WTC11 (cell line): ENCODE measurements around the gene FMO5. TPM values are rescaled to one million over a fixed set of nuclear protein-coding genes. Genes with fewer than 3 reads are reported as not detected.

Experiments used
- ATAC-seq: fragments of 200-7000 bp; cut with Tn5 transposase; 2 replicates; pipeline ENCODE4 v1.10.0; 2021; ENCODE audit warnings: mild to moderate bottlenecking, moderate library complexity
- CTCF ChIA-PET: fragments of 300-600 bp; sonication (Branson Sonifier 250); formaldehyde crosslinking; loops from one replicate; lab custom pipeline; 2021; ENCODE audit warnings: antibody characterized with exemption; lab: Charles Lee
- POLR2A ChIA-PET: fragments of 350-600 bp; sonication (Branson Sonifier 250); formaldehyde crosslinking; loops from one replicate; lab custom pipeline; 2021; ENCODE audit warnings: antibody characterized with exemption; lab: Charles Lee
- DNase-seq: peaks from one replicate; pipeline ENCODE4 v3.0.0; 2021; ENCODE audit warnings: low spot score
- H3K27ac Mint-ChIP-seq: 2 replicates; pipeline ENCODE4 v1.8.0; 2021; ENCODE audit warnings: mixed read lengths
- H3K27me3 Mint-ChIP-seq: 2 replicates; pipeline ENCODE4 v1.8.0; 2021; ENCODE audit warnings: low read depth, mild to moderate bottlenecking, moderate library complexity, mixed read lengths
- H3K36me3 Mint-ChIP-seq: 2 replicates; pipeline ENCODE4 v1.8.0; 2021; ENCODE audit warnings: mixed read lengths
- H3K4me1 Mint-ChIP-seq: 2 replicates; pipeline ENCODE4 v1.8.0; 2022; ENCODE audit warnings: mixed read lengths
- H3K4me3 Mint-ChIP-seq: 2 replicates; pipeline ENCODE4 v1.8.0; 2021; ENCODE audit warnings: mild to moderate bottlenecking, moderate library complexity, mixed read lengths
- H3K9me3 Mint-ChIP-seq: 2 replicates; pipeline ENCODE4 v1.8.0; 2021; ENCODE audit warnings: mixed read lengths
- CBFB ChIP-seq: sonication (generic); formaldehyde crosslinking; IDR thresholded peaks from 2 replicates; pipeline ENCODE4 v1.8.1; 2022; ENCODE audit warnings: mild to moderate bottlenecking, low read depth, missing genetic modification reagents
- GTF2I ChIP-seq: fragments of 250-450 bp; sonication (Bioruptor Pico); conservative IDR thresholded peaks from 2 replicates; pipeline ENCODE4 v1.4.0; 2021; ENCODE audit warnings: mild to moderate bottlenecking
- JAZF1 ChIP-seq: fragments of 250-450 bp; sonication (Bioruptor Pico); IDR thresholded peaks from 2 replicates; pipeline ENCODE4 v1.9.0; 2021; ENCODE audit warnings: moderate library complexity, mild to moderate bottlenecking, inconsistent platforms
- KAT7 ChIP-seq: sonication (generic); formaldehyde crosslinking; IDR thresholded peaks from 2 replicates; pipeline ENCODE4 v1.8.1; 2023; ENCODE audit warnings: missing genetic modification reagents, mild to moderate bottlenecking, borderline replicate concordance
- NFATC4 ChIP-seq: fragments of 250-450 bp; sonication (Bioruptor Pico); IDR thresholded peaks from 2 replicates; pipeline ENCODE4 v1.9.0; 2021; ENCODE audit warnings: mild to moderate bottlenecking
- NR1H2 ChIP-seq: sonication (generic); formaldehyde crosslinking; IDR thresholded peaks from 2 replicates; pipeline ENCODE4 v1.9.0; 2021; ENCODE audit warnings: mild to moderate bottlenecking, moderate library complexity, missing genetic modification reagents
- NR2C2 ChIP-seq: sonication (generic); formaldehyde crosslinking; IDR thresholded peaks from 2 replicates; pipeline ENCODE4 v1.8.0; 2022; ENCODE audit warnings: mild to moderate bottlenecking, missing genetic modification reagents
- RELA ChIP-seq: sonication (generic); formaldehyde crosslinking; IDR thresholded peaks from 2 replicates; pipeline ENCODE4 v1.8.1; 2022; ENCODE audit warnings: missing genetic modification reagents, mild to moderate bottlenecking, borderline replicate concordance
- SMAD3 ChIP-seq: sonication (generic); formaldehyde crosslinking; IDR thresholded peaks from 2 replicates; pipeline ENCODE4 v1.8.0; 2022; ENCODE audit warnings: missing genetic modification reagents, mild to moderate bottlenecking, borderline replicate concordance
- SMAD4 ChIP-seq: sonication (generic); formaldehyde crosslinking; IDR thresholded peaks from 2 replicates; pipeline ENCODE4 v1.8.0; 2022; ENCODE audit warnings: mild to moderate bottlenecking, missing genetic modification reagents
- SOX15 ChIP-seq: fragments of 250-450 bp; sonication (Bioruptor Pico); IDR thresholded peaks from 2 replicates; pipeline ENCODE4 v1.9.0; 2021; ENCODE audit warnings: mild to moderate bottlenecking
- TCF7 ChIP-seq: sonication (generic); formaldehyde crosslinking; IDR thresholded peaks from 2 replicates; pipeline ENCODE4 v1.8.0; 2022; ENCODE audit warnings: mild to moderate bottlenecking, low read depth, missing genetic modification reagents, moderate library complexity
- ZNF263 ChIP-seq: sonication (generic); formaldehyde crosslinking; IDR thresholded peaks from 2 replicates; pipeline ENCODE4 v1.8.1; 2022; ENCODE audit warnings: low read depth, mild to moderate bottlenecking, moderate library complexity, missing genetic modification reagents
- ZNF396 ChIP-seq: fragments of 250-450 bp; sonication (Bioruptor Pico); IDR thresholded peaks from 2 replicates; pipeline ENCODE4 v1.8.0; 2021; ENCODE audit warnings: mild to moderate bottlenecking, moderate library complexity, borderline replicate concordance
- total RNA-seq: library from RNA; stranded (reverse); gene quantifications from 3 replicates; pipeline ENCODE4 v1.2.3, GENCODE V29; 2021
- TF ChIP-seq, protein P1 (sequence below): sonication (generic); formaldehyde crosslinking; IDR thresholded peaks from 2 replicates; pipeline ENCODE4 v1.8.1; 2023; ENCODE audit warnings: mild to moderate bottlenecking, moderate library complexity, missing genetic modification reagents
- TF ChIP-seq, protein P2 (sequence below): sonication (generic); formaldehyde crosslinking; IDR thresholded peaks from 2 replicates; pipeline ENCODE4 v1.8.1; 2023; ENCODE audit warnings: mild to moderate bottlenecking, missing genetic modification reagents
- TF ChIP-seq, protein P3 (sequence below): sonication (generic); formaldehyde crosslinking; IDR thresholded peaks from 2 replicates; pipeline ENCODE4 v1.8.0; 2022; ENCODE audit warnings: mild to moderate bottlenecking, missing genetic modification reagents
- TF ChIP-seq, protein P4 (sequence below): sonication (generic); formaldehyde crosslinking; IDR thresholded peaks from 2 replicates; pipeline ENCODE4 v1.8.0; 2023; ENCODE audit warnings: missing genetic modification reagents, mild to moderate bottlenecking, borderline replicate concordance

Gene FMO5
- total RNA-seq, 1 experiment from 2014 or later, result 3.3 TPM

DNA sequence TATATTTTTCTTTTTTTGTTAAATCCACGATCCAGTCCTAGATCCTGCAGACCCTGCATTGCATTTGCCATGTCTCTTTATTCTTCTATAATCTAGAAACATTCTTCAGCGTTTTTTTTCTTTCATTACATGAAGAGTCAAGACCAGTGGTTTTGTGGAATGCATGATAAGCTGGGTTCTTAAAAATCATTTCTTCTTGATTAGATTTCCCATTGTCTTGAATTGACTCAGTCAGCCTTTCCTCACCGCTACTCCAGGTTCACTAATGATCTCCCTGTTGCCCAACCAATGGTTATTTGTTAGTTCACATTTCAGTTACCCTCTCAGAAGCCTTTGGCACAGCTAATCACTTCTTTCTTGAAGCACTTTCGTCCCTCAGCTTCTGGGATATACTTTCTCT, 42.6 kb upstream of the FMO5 start:
- no peak for DNase-seq
- ATAC-seq, result no peak
- H3K4me3 Mint-ChIP-seq, result no peak overlapping the region
- peaks cover 65% of the 10 kb centered on the region for H3K36me3 Mint-ChIP-seq
- TF ChIP-seq, protein P1, sequence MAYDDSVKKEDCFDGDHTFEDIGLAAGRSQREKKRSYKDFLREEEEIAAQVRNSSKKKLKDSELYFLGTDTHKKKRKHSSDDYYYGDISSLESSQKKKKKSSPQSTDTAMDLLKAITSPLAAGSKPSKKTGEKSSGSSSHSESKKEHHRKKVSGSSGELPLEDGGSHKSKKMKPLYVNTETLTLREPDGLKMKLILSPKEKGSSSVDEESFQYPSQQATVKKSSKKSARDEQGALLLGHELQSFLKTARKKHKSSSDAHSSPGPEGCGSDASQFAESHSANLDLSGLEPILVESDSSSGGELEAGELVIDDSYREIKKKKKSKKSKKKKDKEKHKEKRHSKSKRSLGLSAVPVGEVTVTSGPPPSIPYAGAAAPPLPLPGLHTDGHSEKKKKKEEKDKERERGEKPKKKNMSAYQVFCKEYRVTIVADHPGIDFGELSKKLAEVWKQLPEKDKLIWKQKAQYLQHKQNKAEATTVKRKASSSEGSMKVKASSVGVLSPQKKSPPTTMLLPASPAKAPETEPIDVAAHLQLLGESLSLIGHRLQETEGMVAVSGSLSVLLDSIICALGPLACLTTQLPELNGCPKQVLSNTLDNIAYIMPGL, result no peak
- TF ChIP-seq, protein P2, sequence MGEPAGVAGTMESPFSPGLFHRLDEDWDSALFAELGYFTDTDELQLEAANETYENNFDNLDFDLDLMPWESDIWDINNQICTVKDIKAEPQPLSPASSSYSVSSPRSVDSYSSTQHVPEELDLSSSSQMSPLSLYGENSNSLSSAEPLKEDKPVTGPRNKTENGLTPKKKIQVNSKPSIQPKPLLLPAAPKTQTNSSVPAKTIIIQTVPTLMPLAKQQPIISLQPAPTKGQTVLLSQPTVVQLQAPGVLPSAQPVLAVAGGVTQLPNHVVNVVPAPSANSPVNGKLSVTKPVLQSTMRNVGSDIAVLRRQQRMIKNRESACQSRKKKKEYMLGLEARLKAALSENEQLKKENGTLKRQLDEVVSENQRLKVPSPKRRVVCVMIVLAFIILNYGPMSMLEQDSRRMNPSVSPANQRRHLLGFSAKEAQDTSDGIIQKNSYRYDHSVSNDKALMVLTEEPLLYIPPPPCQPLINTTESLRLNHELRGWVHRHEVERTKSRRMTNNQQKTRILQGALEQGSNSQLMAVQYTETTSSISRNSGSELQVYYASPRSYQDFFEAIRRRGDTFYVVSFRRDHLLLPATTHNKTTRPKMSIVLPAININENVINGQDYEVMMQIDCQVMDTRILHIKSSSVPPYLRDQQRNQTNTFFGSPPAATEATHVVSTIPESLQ (CRISPR knock-in tag), result no peak
- TF ChIP-seq GTF2I (CRISPR knock-in tag), result no peak
- TF ChIP-seq JAZF1 (CRISPR knock-in tag), result no peak
- H3K27ac Mint-ChIP-seq, result no peak overlapping the region
- CTCF ChIA-PET, result no interaction called here
- H3K9me3 Mint-ChIP-seq, result no peaks in the 10 kb centered on the region
- POLR2A ChIA-PET, result no interaction called here
- no peaks in the 10 kb centered on the region for H3K4me1 Mint-ChIP-seq
- H3K27me3 Mint-ChIP-seq, result no peaks in the 10 kb centered on the region

DNA sequence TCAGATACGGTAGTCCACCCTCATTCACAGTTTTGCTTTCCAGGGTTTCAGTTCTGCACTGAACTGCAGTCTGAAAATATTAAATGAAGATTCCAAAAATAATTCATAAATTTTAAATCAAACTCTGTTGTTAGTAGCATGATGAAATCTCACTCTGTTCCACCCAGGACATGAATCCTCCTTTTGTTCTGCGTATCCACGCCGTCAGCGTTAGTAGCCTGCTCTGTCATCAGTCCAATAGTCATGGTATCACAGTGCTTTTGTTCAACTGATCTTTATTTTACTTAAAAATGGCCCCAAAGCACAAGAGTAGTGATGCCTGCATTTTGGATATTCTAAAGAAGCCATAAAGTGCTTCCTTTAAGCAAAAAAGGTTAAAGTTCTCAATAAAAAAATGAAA, 41.2 kb upstream of the FMO5 start:
- Mint-ChIP-seq H3K27me3 (no peaks in the 10 kb centered on the region), H3K27ac (no peak overlapping the region), H3K4me3 (no peak overlapping the region), H3K9me3 (no peaks in the 10 kb centered on the region), H3K4me1 (no peaks in the 10 kb centered on the region), H3K36me3 (peaks cover 56% of the 10 kb centered on the region)
- POLR2A ChIA-PET, result no interaction called here
- no peak for TF ChIP-seq KAT7 (CRISPR knock-in tag)
- TF ChIP-seq, protein P3, sequence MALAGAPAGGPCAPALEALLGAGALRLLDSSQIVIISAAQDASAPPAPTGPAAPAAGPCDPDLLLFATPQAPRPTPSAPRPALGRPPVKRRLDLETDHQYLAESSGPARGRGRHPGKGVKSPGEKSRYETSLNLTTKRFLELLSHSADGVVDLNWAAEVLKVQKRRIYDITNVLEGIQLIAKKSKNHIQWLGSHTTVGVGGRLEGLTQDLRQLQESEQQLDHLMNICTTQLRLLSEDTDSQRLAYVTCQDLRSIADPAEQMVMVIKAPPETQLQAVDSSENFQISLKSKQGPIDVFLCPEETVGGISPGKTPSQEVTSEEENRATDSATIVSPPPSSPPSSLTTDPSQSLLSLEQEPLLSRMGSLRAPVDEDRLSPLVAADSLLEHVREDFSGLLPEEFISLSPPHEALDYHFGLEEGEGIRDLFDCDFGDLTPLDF (CRISPR knock-in tag), result no peak
- no peak for TF ChIP-seq NFATC4 (CRISPR knock-in tag)
- TF ChIP-seq TCF7, result no peak
- TF ChIP-seq SMAD4 (CRISPR knock-in tag), result no peak
- no peak for TF ChIP-seq SMAD3
- TF ChIP-seq ZNF263 (CRISPR knock-in tag), result no peak
- no peak for TF ChIP-seq CBFB (CRISPR knock-in tag)
- TF ChIP-seq, protein P4, sequence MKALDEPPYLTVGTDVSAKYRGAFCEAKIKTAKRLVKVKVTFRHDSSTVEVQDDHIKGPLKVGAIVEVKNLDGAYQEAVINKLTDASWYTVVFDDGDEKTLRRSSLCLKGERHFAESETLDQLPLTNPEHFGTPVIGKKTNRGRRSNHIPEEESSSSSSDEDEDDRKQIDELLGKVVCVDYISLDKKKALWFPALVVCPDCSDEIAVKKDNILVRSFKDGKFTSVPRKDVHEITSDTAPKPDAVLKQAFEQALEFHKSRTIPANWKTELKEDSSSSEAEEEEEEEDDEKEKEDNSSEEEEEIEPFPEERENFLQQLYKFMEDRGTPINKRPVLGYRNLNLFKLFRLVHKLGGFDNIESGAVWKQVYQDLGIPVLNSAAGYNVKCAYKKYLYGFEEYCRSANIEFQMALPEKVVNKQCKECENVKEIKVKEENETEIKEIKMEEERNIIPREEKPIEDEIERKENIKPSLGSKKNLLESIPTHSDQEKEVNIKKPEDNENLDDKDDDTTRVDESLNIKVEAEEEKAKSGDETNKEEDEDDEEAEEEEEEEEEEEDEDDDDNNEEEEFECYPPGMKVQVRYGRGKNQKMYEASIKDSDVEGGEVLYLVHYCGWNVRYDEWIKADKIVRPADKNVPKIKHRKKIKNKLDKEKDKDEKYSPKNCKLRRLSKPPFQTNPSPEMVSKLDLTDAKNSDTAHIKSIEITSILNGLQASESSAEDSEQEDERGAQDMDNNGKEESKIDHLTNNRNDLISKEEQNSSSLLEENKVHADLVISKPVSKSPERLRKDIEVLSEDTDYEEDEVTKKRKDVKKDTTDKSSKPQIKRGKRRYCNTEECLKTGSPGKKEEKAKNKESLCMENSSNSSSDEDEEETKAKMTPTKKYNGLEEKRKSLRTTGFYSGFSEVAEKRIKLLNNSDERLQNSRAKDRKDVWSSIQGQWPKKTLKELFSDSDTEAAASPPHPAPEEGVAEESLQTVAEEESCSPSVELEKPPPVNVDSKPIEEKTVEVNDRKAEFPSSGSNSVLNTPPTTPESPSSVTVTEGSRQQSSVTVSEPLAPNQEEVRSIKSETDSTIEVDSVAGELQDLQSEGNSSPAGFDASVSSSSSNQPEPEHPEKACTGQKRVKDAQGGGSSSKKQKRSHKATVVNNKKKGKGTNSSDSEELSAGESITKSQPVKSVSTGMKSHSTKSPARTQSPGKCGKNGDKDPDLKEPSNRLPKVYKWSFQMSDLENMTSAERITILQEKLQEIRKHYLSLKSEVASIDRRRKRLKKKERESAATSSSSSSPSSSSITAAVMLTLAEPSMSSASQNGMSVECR (CRISPR knock-in tag), result no peak
- TF ChIP-seq ZNF396 (CRISPR knock-in tag), result no peak
- no peak for TF ChIP-seq RELA (CRISPR knock-in tag)
- TF ChIP-seq NR1H2, result no peak
- no peak for TF ChIP-seq SOX15 (CRISPR knock-in tag)
- TF ChIP-seq NR2C2 (CRISPR knock-in tag), result no peak
- no peak for TF ChIP-seq JAZF1 (CRISPR knock-in tag)
- TF ChIP-seq, all 79 proteins: peak for 0
- ATAC-seq (no peak), DNase-seq (no peak)
- CTCF ChIA-PET, result no interaction called here
